ENCODE results near the gene SH3GL1. TPM values are rescaled to one million over a fixed set of nuclear protein-coding genes. Genes with fewer than 3 reads are reported as not detected.

Gene SH3GL1
- polyA plus RNA-seq, 1 of the 3 experiments (the other 2 are of a cell fraction) = 82.8 TPM

- 97% methylated on average over 11 of the region's 12 CpGs for WGBS (ENCODE audit: low lambda C conversion rate)
- Histone ChIP-seq H4K20me1 (ENCODE audit: insufficient read depth) (no peaks in the 10 kb centered on the region), H3F3A (replicated peaks; ENCODE audit: insufficient read depth) (peaks cover 6% of the 10 kb centered on the region), H3K36me3 (replicated peaks in 1 of 2; ENCODE audit: control insufficient read depth in 1 of 2, insufficient read depth in 2 of 2, low read length in 1 of 2) (no peaks in the 10 kb centered on the region), H3K79me2 (ENCODE audit: insufficient read depth) (peaks cover 7% of the 10 kb centered on the region; the same call in 1 of the 2 replicates), H3K4me3 (ENCODE audit: low read depth in 2 of 2, low read length in 1 of 2) (no peak overlapping the region), H3K4me1 (ENCODE audit: control insufficient read depth in 1 of 2, insufficient read depth in 2 of 2, low read depth in 1 of 2, low read length in 1 of 2) (peaks cover 0 to 15% of the 10 kb centered on the region in 2 experiments; a peak in 2 of 4 replicates), H3K9me3 (no peaks in the 10 kb centered on the region), H3K27me3 (ENCODE audit: insufficient read depth) (no peaks in the 10 kb centered on the region), H3K27ac (ENCODE audit: low read depth in 2 of 2, low read length in 1 of 2) (no peak overlapping the region), H3K9me2 (no peaks in the 10 kb centered on the region), H3K4me2 (no peak overlapping the region), H2AFZ (ENCODE audit: low read depth) (no peak overlapping the region), H3K9ac (no peak overlapping the region)
- TF ChIP-seq TCF12 (IDR thresholded peaks at IDR 0.05) (no peak), ELF1 (IDR thresholded peaks at IDR 0.05) (no peak), RXRA (IDR thresholded peaks at IDR 0.05; ENCODE audit: borderline replicate concordance, low read depth) (no peak), EP300 (IDR thresholded peaks at IDR 0.05; ENCODE audit: borderline replicate concordance in 1 of 2, low read depth in 1 of 2, low read length in 1 of 2) (no peak), USF2 (IDR thresholded peaks at IDR 0.05; ENCODE audit: borderline replicate concordance, low read depth, low read length) (no peak), YY1 (IDR thresholded peaks at IDR 0.05; ENCODE audit: low read depth) (no peak), FOSL2 (IDR thresholded peaks at IDR 0.05; ENCODE audit: borderline replicate concordance, low read depth) (no peak), POLR2AphosphoS5 (IDR thresholded peaks at IDR 0.05; ENCODE audit: low read depth, low read length) (no peak), MAX (IDR thresholded peaks at IDR 0.05; ENCODE audit: low read depth) (no peak), TAF1 (IDR thresholded peaks at IDR 0.05; ENCODE audit: borderline replicate concordance, low read depth, low read length) (no peak), CTCF (IDR thresholded peaks at IDR 0.05) (no peak), MXI1 (IDR thresholded peaks at IDR 0.05; ENCODE audit: low read depth, low read length) (no peak), PBX3 (IDR thresholded peaks at IDR 0.05) (no peak), ZBTB33 (IDR thresholded peaks at IDR 0.05; ENCODE audit: borderline replicate concordance, low read depth) (no peak), FOXM1 (IDR thresholded peaks at IDR 0.05; ENCODE audit: low read depth) (no peak), USF1 (IDR thresholded peaks at IDR 0.05; ENCODE audit: borderline replicate concordance, low read depth) (no peak)
- POLR2A ChIA-PET = interaction anchor here (0.8 to 1.1 kb wide), 4 partner anchors 11 to 48 kb away, joined by 3 to 4 read pairs (median 4); no protein-coding TSS in a partner anchor
- CTCF ChIA-PET = no interaction called here
- no peak for DNase-seq
Measured at GRCh38 chr19:4324228-4324627, 76.1 kb downstream of the SH3GL1 start.
